Stimulated activated CD8-positive, alpha-beta memory T cell treated with anti-CD3 and anti-CD28 coated beads, Interleukin-7, amount 100 ng/mL, for 4 hours (primary cell): Measurements from ENCODE around the gene PPP1R10.

ENCODE experiments used
- DNase-seq, 2 donors: peaks; one replicate each; pipeline ENCODE4 v3.0.0-alpha.2; 2020; ENCODE audit warnings: low read depth in 2 of 2

PPP1R10 gene

DNA sequence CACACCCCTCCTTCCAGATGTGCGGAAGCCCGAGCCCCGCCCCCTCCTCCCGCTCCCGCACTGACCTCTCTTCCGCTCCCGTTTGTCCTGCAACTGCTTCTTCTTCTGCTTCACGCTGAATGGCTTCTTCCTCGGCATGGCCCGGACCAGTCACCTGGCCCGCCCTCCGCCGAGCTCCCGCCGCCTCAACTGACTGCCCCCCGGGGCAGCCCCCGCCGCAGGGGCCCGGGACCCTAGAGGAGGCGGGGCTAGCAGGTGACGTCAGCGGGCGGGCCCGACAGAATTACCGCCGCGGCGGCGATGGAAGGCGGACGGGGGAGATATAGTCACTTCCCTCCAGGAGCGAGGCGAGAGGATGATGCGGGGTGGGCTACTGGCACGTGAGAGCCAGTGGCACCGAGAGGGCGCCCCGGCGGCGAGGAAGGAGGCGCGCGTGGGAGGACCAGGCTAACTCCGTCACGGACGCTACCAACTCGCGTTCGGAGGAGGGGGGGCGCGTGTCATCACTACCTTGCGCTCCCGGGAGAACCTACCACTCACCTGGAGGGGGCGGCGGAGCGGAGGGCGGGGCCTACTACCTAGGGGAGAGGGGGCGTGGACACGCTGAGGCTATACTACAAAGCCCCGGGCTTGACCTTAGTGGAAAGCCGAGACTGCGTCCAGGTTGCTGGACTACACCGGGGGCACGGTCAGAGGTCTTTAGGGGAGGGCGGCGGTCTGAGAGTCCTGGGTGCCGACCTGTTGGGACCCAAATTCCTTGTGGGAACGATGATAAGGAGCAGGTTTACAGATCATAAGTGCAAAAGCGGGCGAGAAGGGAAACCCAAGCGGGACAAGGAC, 60.8 kb downstream of the PPP1R10 start, which contains the start of gene GNL1:
TSS of gene GNL1 (minus strand) at position 424 of the 840 bp plus-strand sequence. CDS start at position 138, 286 bp downstream.
- peak; percentile 99 for DNase-seq

DNA sequence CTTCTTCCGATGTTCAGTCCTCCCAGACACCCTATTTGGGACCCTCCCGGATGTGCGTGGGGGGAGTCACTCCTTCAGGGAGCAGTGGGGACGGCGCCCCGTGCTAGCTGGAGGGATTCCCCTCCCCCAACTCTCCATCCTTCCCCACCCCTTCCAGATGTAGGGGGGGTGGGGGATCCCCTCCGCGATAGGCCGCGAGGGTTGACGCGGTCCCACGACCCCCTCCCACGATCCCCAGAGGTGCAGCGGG, 61.3 kb downstream of the PPP1R10 start:
- DNase-seq, result no peak

- DNase-seq, result no peak
Measured at GRCh38 chr6:30554962-30555815, 61.9 kb downstream of the PPP1R10 start.

- no peak for DNase-seq
Measured at GRCh38 chr6:30554404-30554803, 62.6 kb downstream of the PPP1R10 start.
